Umbilical cord (tissue), 2 donors: ENCODE data around the gene GOLGA6L4. TPM values are rescaled to one million over a fixed set of nuclear protein-coding genes. Genes with fewer than 3 reads are reported as not detected.
"Not testable (repeated sequence)": the region's sequence is repeated elsewhere in the genome, so short reads cannot be mapped to it uniquely, and the experiment has no call there.

Experiments used
- DNase-seq: peaks from one replicate; pipeline ENCODE4 v3.0.0-alpha.2; 2015; ENCODE audit warnings: low spot score
- total RNA-seq: library from RNA; depleted of rRNA; stranded (reverse); fragments of >200 nt; gene quantifications from one replicate; pipeline ENCODE4 v1.2.3, GENCODE V29; 2014; ENCODE audit warnings: low replicate concordance; ENCODE audit not compliant: insufficient read depth

The GOLGA6L4 gene, protein sequence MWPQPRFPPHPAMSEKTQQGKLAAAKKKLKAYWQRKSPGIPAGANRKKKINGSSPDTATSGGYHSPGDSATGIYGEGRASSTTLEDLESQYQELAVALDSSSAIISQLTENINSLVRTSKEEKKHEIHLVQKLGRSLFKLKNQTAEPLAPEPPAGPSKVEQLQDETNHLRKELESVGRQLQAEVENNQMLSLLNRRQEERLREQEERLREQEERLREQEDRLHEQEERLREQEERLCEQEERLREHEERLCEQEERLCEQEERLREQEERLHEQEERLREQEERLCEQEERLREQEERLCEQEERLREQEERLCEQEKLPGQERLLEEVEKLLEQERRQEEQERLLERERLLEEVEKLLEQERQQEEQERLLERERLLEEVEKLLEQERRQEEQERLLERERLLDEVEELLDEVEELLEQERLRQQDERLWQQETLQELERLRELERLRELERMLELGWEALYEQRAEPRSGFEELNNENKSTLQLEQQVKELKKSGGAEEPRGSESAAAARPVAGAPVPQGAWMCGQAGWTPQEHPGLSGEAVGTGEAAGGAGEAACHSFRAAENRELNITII
- total RNA-seq: 55.1 TPM

DNA sequence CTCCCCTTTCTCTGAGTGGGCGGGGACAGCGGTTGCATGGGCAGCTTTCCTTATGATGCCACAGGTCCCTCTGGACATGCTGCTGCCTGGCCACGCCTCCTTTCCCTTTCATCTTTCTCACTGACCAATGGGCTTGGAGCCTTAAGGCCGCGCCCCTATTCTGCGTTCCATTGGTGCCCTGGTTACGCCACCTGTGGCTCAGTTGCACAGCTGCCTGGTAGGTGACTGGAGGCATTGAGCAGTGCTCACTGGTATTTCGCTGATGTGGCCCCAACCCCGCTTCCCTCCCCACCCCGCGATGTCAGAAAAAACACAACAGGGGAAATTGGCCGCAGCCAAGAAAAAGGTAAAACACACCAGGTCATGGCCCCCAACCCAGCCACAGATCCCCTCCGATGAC, at the start of gene GOLGA6L4:
Gene GOLGA6L4 (plus strand): TSS at position 201 of the 400 bp plus-strand sequence. CDS start 62 bp downstream, at position 263.
- not testable (repeated sequence) for DNase-seq

DNA sequence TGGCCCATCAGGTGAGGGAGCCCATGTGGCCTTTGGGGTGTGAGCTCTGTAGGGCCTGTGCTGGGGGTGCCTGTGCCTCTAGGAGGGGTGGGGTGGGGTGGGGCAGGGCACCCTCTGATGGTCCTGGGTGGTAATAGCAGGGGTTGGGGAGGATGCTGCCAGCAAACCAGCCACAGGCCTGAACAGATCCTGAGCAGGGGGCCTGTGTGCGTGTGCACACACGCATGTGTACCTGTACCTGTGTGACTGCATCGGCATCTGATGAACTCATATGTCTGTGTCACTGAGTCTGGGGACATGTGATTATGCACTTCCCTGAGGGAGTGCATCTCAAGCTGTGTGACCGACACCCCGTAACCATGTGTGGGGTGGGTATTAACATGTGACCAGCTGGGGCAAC, 42.6 kb upstream of the GOLGA6L4 start:
- DNase-seq: not testable (repeated sequence)

DNA sequence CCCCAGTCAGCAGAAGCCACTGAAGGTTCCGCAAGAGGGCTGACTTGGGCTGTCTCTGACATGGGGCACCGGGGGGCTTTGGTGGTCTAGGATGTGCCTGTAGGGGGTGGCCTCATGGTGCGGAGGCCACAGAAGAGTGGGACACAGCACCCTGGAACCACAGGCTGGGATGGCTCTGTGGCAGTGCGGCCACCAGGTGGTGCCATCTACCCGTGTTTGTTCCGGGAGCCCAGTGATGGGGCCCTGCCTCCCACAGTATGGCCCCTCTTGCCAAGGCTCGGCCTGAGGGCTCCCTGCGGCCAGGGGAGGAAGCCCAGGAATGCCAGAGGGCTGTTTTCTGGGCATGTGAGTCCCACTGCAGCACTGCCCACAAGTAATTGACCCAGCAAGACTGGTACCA, 40.0 kb upstream of the GOLGA6L4 start:
- DNase-seq: not testable (repeated sequence)

DNA sequence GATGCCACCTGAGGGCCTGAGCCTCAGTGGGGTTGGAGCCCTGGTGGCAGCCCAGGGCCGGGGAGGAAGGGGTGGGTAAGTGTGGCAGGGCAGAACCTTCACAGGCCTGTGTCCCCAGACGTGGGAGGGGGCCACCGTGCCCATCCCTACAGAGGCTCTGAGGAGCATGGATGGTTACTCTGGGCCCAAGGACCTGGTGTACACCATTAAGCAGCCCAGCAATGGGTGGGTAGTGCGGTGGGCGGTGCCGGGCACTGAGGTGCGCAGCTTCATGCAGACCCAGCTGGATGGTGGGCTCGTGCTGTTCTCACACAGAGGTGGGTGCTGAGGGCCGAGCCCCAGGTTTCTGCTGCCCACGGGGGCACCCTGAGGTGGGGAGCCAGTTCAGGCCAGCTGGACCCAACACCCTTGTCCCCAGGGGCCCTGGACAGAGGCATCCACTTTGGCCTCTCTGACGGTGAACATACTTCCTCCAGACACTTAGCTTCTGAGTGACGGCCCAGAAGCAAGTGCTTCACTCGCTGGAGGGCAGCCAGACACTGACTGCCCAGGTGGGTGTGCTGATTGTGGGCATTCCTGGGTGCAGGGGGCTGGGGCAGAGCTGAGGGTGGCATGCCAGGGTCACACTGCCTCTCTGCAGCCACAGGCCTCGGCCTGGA, 38.9 kb upstream of the GOLGA6L4 start:
- DNase-seq: not testable (repeated sequence)

DNA sequence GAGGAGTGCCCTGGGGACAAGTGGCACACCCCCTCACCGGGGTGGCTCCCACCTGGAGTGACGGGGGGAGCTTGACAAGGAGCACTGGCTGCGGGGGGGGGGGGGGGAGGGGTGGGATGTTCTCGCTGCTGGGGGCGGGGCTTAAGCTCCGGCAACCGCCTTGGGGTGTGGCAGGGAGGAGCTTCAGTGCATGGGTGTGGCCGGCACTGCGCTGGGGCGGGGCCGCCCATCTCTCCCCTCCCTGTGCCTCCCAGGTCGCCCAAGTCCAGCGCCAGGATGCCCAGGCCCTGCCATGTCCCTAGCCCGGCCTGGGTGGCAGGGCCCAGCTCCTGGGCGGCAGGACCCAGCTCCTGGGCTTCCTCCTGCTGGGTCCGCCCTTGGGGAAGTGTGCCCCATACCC, 35.7 kb upstream of the GOLGA6L4 start:
- DNase-seq: not testable (repeated sequence)

DNA sequence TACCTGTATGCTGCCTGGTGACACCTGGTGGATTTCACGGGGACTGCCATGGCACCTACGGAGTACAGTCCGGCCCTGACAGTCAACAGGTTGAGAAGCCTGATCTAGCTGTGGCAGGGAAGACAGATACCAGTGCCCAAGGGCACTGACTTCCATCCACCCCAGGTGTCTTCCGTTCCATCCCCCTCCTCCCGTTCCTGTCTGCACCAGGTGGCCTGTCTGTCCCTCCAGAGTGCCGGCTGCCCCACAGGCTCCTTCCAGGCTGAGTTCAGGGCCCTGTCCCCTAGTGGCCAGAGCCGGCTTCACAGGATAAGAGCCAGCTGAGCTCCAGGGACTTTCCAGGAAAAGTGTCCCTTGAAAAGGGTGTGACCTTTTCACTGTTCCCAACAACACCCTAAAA, 10.9 kb downstream of the GOLGA6L4 start:
- not testable (repeated sequence) for DNase-seq
